ENCODE results near the gene GDA.
"Not testable (repeated sequence)": the region's sequence is repeated elsewhere in the genome, so short reads cannot be mapped to it uniquely, and the experiment has no call there.

GDA gene

DNA sequence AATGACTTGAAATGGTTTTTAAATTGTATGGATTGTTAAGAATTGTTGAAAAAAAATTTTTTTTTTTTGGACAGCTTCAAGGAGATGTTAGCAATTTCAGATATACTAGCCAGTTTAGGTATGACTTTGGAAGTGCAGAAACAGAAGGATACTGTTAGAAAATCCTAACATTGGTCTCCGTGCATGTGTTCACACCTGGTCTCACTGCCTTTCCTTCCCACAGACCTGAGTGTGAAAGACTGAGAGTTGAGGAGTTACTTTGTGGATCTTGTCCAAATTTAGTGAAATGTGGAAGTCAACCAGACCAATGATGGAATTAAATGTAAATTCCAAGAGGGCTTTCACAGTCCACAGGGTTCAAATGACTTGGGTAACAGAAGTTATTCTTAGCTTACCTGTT is 102.3 kb downstream of the GDA start:
- no peaks in the 10 kb centered on the region for H3K4me1 ChIP-seq (ENCODE audit: control insufficient read depth, insufficient read depth, low read length)
- H3K9me3 ChIP-seq (ENCODE audit: control insufficient read depth in 2 of 2, low read length in 2 of 2): no peaks in the 10 kb centered on the region
- H3K36me3 ChIP-seq (ENCODE audit: control insufficient read depth in 2 of 2, insufficient read depth in 2 of 2, low read length in 2 of 2): no peaks in the 10 kb centered on the region
- H3K4me3 ChIP-seq (ENCODE audit: low read length in 2 of 2): no peak overlapping the region
- H3K27me3 ChIP-seq (ENCODE audit: control insufficient read depth in 1 of 2, insufficient read depth in 2 of 2, low read length in 2 of 2): no peaks in the 10 kb centered on the region
- H3K27ac ChIP-seq (ENCODE audit: low read length): no peak overlapping the region
- no peak overlapping the region for H3K9ac ChIP-seq (ENCODE audit: low read length in 2 of 2)

DNA sequence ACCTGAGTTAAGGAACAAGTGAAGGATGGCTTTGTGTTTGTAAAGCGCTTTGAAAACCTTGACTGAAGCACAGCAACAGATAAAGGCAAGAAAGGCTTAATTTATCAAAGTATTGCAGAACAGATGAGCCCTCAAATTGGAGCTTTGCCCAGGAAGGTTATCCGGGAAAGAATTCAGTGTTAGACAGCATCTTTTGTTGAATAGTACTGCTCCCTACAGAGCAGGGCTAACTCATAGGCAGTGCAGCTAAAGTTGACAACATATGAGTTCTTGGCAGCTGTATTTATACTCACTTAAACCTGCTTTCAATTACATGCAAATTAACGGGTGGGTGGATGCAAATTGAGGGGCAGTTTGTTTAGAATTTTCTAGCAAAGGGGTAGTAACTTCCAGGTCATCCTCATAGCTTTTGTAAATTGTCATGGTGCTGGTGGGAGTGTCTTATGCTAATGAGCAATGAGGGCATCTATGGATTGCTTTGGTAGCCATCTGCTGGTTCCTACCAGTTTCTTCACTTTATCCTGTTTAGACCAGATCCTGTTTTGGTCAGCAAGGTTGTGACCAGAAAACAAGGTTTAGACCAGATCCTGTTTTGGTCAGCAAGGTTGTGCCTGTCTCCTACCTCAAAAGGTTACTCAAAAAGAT is 105.8 kb downstream of the GDA start:
- Histone ChIP-seq H3K4me3 (ENCODE audit: low read length in 2 of 2) (no peak overlapping the region), H3K27ac (ENCODE audit: low read length) (no peak overlapping the region), H3K9me3 (ENCODE audit: control insufficient read depth in 2 of 2, low read length in 2 of 2) (no peaks in the 10 kb centered on the region), H3K27me3 (ENCODE audit: control insufficient read depth in 1 of 2, insufficient read depth in 2 of 2, low read length in 2 of 2) (peaks cover 0 to 4% of the 10 kb centered on the region in 2 donors), H3K9ac (ENCODE audit: low read length in 2 of 2) (no peak overlapping the region), H3K36me3 (ENCODE audit: control insufficient read depth in 2 of 2, insufficient read depth in 2 of 2, low read length in 2 of 2) (no peaks in the 10 kb centered on the region), H3K4me1 (ENCODE audit: control insufficient read depth, insufficient read depth, low read length) (no peaks in the 10 kb centered on the region)

DNA sequence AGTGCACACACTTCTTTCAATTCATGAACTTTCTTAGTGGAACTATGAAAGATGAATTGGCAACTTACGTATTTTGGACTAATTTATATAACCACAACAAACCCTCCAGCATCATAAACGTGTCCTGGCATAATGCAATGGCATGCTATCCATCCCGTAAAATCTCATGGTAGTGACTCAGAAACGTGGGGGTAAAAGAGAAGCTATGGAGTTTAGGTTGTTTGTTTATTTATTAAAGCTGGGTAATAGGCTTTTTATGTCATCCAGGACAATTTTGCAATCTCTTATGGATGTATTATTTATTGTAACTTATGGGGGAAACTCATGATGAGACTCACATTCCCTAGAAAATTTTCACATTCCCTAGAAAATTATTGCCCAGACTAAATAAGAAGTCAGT is 106.3 kb downstream of the GDA start:
- no peak overlapping the region for H3K27ac ChIP-seq (ENCODE audit: low read length)
- H3K27me3 ChIP-seq (ENCODE audit: control insufficient read depth in 1 of 2, insufficient read depth in 2 of 2, low read length in 2 of 2): peaks cover 0 to 4% of the 10 kb centered on the region in 2 donors
- H3K9ac ChIP-seq (ENCODE audit: low read length in 2 of 2): no peak overlapping the region
- H3K4me1 ChIP-seq (ENCODE audit: control insufficient read depth, insufficient read depth, low read length): no peaks in the 10 kb centered on the region
- no peak overlapping the region for H3K4me3 ChIP-seq (ENCODE audit: low read length in 2 of 2)
- H3K36me3 ChIP-seq (ENCODE audit: control insufficient read depth in 2 of 2, insufficient read depth in 2 of 2, low read length in 2 of 2): no peaks in the 10 kb centered on the region
- no peaks in the 10 kb centered on the region for H3K9me3 ChIP-seq (ENCODE audit: control insufficient read depth in 2 of 2, low read length in 2 of 2)

DNA sequence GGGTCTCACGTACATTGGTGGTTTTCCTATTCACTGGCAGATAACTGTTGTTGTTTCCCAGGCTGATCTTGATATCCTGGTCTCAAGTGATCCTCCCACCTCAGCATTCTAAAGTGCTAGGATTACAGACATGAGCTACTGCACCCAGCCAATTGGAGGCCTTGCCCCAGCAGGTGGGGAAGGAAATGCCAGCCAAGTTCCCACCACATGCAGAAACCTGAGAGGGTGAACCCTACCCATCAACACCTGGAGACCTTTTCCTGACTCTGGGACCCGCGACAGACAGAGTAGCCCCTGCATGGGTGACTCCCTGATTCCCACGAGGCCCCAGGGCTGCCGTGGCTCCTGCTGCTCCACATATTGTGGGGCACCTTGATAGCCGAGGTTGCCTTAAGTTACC is 107.7 kb downstream of the GDA start:
- H3K9me3 ChIP-seq (ENCODE audit: control insufficient read depth in 2 of 2, low read length in 2 of 2): no peaks in the 10 kb centered on the region
- H3K36me3 ChIP-seq (ENCODE audit: control insufficient read depth in 2 of 2, insufficient read depth in 2 of 2, low read length in 2 of 2): no peaks in the 10 kb centered on the region
- H3K27ac ChIP-seq (ENCODE audit: low read length): no peak overlapping the region
- no peaks in the 10 kb centered on the region for H3K4me1 ChIP-seq (ENCODE audit: control insufficient read depth, insufficient read depth, low read length)
- H3K9ac ChIP-seq (ENCODE audit: low read length in 2 of 2): no peak overlapping the region
- H3K27me3 ChIP-seq (ENCODE audit: control insufficient read depth in 1 of 2, insufficient read depth in 2 of 2, low read length in 2 of 2): peaks cover 0 to 4% of the 10 kb centered on the region in 2 donors
- H3K4me3 ChIP-seq (ENCODE audit: low read length in 2 of 2): no peak overlapping the region

DNA sequence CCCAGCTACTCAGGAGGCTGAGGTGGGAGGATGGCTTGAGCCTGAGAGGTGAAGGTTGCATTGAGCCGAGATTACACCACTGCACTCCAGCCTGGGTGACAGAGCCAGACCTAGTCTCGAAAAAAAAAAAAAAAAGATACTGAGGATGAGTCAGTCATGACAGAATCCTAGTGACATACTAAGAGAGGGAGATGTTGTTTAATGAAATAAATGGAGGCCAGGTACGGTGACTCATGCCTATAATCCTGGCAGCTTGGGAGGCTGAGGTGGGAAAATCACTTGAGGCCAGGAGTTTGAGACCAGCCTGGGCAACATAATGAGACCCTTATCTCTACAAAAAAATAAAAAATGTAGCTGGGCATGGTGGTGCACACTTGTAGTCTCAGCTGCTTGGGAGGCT is 108.6 kb downstream of the GDA start:
- no peak overlapping the region for H3K4me3 ChIP-seq (ENCODE audit: low read length in 2 of 2)
- no peaks in the 10 kb centered on the region for H3K36me3 ChIP-seq (ENCODE audit: control insufficient read depth in 2 of 2, insufficient read depth in 2 of 2, low read length in 2 of 2)
- H3K4me1 ChIP-seq (ENCODE audit: control insufficient read depth, insufficient read depth, low read length): no peaks in the 10 kb centered on the region
- H3K27ac ChIP-seq (ENCODE audit: low read length): no peak overlapping the region
- no peak overlapping the region for H3K9ac ChIP-seq (ENCODE audit: low read length in 2 of 2)
- no peaks in the 10 kb centered on the region for H3K9me3 ChIP-seq (ENCODE audit: control insufficient read depth in 2 of 2, low read length in 2 of 2)
- H3K27me3 ChIP-seq (ENCODE audit: control insufficient read depth in 1 of 2, insufficient read depth in 2 of 2, low read length in 2 of 2): peaks cover 0 to 4% of the 10 kb centered on the region in 2 donors

DNA sequence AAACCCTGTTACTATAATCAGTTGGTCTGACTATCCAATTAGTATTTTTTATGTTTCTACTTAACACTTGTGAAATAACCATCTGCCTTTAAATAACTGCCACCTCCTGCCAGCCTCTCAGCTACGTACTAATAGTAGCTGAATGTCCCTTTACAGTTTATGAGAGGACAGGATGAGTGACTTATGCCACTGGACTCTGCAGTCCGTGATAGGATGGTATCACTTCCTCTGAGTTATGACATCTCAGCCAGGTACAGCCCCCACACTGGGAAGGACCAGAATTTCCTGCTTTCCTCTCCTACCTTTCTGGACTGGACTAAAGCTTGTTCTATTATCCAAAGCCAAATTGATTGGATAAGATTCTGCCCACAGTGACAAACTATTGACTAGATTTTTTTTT is 112.8 kb downstream of the GDA start:
- H3K9me3 ChIP-seq (ENCODE audit: control insufficient read depth in 2 of 2, low read length in 2 of 2): no peaks in the 10 kb centered on the region
- H3K4me1 ChIP-seq (ENCODE audit: control insufficient read depth, insufficient read depth, low read length): no peaks in the 10 kb centered on the region
- no peak overlapping the region for H3K4me3 ChIP-seq (ENCODE audit: low read length in 2 of 2)
- H3K27ac ChIP-seq (ENCODE audit: low read length): no peak overlapping the region
- no peaks in the 10 kb centered on the region for H3K36me3 ChIP-seq (ENCODE audit: control insufficient read depth in 2 of 2, insufficient read depth in 2 of 2, low read length in 2 of 2)
- H3K9ac ChIP-seq (ENCODE audit: low read length in 2 of 2): no peak overlapping the region
- H3K27me3 ChIP-seq (ENCODE audit: control insufficient read depth in 1 of 2, insufficient read depth in 2 of 2, low read length in 2 of 2): peaks cover 0 to 4% of the 10 kb centered on the region in 2 donors

DNA sequence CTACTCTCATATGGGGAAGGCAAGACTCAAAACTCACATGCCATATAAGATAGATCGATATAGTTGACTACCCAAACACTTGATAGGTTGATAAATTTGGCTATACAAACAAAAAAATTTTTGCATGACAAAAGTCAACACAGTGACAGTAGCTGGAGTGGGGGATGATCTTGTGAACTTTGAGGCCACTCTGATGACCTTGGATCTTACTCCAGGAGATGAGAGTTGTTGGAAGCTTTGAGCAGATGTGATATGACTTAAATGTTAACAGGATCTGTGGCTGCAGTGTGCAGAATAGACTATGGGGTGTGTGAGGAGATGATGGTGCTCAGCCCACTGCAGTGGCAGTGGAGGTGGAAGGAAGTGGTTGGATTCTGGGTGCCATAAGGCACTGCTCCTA is 114.3 kb downstream of the GDA start:
- no peak overlapping the region for H3K27ac ChIP-seq (ENCODE audit: low read length)
- no peak overlapping the region for H3K9ac ChIP-seq (ENCODE audit: low read length in 2 of 2)
- no peak overlapping the region for H3K4me3 ChIP-seq (ENCODE audit: low read length in 2 of 2)
- H3K36me3 ChIP-seq (ENCODE audit: control insufficient read depth in 2 of 2, insufficient read depth in 2 of 2, low read length in 2 of 2): no peaks in the 10 kb centered on the region
- H3K4me1 ChIP-seq (ENCODE audit: control insufficient read depth, insufficient read depth, low read length): no peaks in the 10 kb centered on the region
- peaks cover 0 to 2% of the 10 kb centered on the region in 2 donors for H3K27me3 ChIP-seq (ENCODE audit: control insufficient read depth in 1 of 2, insufficient read depth in 2 of 2, low read length in 2 of 2)
- H3K9me3 ChIP-seq (ENCODE audit: control insufficient read depth in 2 of 2, low read length in 2 of 2): no peaks in the 10 kb centered on the region

DNA sequence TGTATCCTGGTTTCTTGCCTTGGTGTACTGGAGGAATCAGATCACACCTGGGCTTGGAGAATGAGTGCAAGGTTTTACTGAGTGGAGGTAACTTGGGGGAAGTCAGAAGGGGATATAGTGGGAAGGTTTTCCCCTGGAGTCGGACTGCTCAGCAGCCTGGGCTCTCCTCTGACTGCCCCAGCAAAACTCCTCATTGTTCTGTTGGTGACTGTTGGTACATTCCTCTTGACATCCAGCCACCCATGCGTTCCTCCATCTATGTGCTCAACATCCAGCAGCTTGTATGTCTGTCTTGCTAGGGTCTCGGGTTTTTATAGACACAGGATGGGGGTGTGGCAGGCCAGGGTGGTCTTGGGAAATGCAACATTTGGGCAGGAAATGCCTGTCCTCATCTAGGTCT is 119.7 kb downstream of the GDA start:
- Histone ChIP-seq H3K4me3 (ENCODE audit: low read length in 2 of 2) (no peak overlapping the region), H3K36me3 (ENCODE audit: control insufficient read depth in 2 of 2, insufficient read depth in 2 of 2, low read length in 2 of 2) (no peaks in the 10 kb centered on the region), H3K9me3 (ENCODE audit: control insufficient read depth in 2 of 2, low read length in 2 of 2) (no peaks in the 10 kb centered on the region), H3K4me1 (ENCODE audit: control insufficient read depth, insufficient read depth, low read length) (no peaks in the 10 kb centered on the region), H3K9ac (ENCODE audit: low read length in 2 of 2) (no peak overlapping the region), H3K27ac (ENCODE audit: low read length) (no peak overlapping the region), H3K27me3 (ENCODE audit: control insufficient read depth in 1 of 2, insufficient read depth in 2 of 2, low read length in 2 of 2) (no peaks in the 10 kb centered on the region)

DNA sequence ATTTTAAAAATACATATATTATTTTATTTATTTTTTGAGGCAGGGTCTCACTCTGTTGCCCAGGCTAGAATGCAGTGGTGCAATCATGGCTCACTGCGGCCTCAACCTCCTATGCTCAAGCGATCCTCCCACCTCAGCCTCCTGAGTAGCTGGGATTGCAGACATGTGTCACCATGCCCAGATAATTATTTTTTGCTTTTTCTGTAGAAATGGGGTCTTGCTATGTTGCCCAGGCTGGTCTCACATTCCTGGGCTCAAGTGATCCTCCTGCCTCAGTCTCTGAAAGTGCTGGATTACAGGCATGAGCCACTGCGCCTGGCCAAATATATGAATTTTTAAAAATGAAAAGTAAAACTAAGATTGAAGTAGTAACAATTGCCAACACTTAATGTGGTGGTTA is 121.1 kb downstream of the GDA start:
- H3K4me3 ChIP-seq (ENCODE audit: low read length in 2 of 2); H3K9ac ChIP-seq (ENCODE audit: low read length in 2 of 2); H3K27ac ChIP-seq (ENCODE audit: low read length); H3K36me3 ChIP-seq (ENCODE audit: control insufficient read depth in 2 of 2, insufficient read depth in 2 of 2, low read length in 2 of 2); H3K9me3 ChIP-seq (ENCODE audit: control insufficient read depth in 2 of 2, low read length in 2 of 2); H3K4me1 ChIP-seq (ENCODE audit: control insufficient read depth, insufficient read depth, low read length); H3K27me3 ChIP-seq (ENCODE audit: control insufficient read depth in 1 of 2, insufficient read depth in 2 of 2, low read length in 2 of 2): not testable (repeated sequence)

DNA sequence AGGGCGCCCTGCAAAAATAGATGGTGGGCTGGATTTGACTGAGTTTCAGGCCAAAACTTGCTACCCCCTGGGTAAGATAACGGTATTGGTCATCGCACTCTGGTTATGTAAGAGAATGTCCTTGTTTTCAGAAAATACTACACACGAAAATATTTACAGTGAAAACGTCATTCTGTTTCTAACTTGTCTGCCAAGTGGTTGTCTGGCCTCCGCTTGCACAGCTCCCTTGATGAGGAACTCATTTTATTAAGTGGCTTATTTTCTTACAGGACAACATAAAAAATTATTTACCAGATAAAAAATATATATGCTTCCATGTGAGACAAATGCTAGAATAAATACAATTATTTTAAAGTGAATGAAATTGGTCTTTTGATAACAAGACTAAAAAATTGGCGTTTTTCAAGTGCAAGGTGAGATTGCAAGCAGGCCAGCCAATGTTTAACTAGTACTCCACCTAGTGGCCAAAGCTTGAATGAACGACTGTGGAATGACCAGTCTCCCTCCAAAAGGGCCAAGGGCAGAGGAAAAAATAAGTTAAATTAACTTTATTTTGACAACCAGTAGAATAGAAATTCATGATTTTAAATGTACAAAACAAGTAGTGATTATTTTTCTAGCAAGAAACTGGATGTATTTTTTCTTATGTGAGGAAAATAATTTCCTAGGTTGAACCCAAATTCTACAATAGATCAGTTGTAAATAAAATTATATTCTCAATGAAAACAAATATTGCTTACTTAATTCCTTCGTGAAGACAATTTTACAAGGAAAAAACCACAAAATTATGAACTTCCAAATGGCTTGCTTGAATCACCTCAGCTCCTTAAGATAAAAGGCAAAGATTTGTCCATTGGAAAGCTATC is 122.6 kb downstream of the GDA start:
- Histone ChIP-seq H3K9me3 (ENCODE audit: control insufficient read depth in 2 of 2, low read length in 2 of 2) (no peaks in the 10 kb centered on the region), H3K27ac (ENCODE audit: low read length) (no peak overlapping the region)

DNA sequence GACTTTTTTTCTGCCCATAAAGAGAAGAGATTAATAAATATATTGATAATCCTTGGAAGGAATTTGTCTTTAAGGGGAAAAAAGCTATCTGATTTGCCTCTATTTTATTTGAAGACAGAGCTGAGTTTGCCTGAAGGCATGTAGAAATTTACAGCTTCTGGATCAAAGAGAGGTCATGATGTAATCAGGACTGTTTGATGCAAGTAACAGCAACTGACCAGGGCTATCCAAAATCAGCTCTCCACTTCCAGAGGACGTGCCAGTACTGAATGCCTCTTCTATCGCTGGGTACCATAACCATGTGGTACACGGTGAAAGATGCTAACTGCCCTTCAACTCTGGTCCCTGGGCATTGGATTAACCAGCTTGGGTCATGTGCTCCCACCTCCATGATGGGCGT is 125.2 kb downstream of the GDA start:
- Histone ChIP-seq H3K4me1 (ENCODE audit: control insufficient read depth, insufficient read depth, low read length) (no peaks in the 10 kb centered on the region), H3K27me3 (ENCODE audit: control insufficient read depth in 1 of 2, insufficient read depth in 2 of 2, low read length in 2 of 2) (no peaks in the 10 kb centered on the region), H3K27ac (ENCODE audit: low read length) (no peak overlapping the region), H3K9ac (ENCODE audit: low read length in 2 of 2) (no peak overlapping the region), H3K36me3 (ENCODE audit: control insufficient read depth in 2 of 2, insufficient read depth in 2 of 2, low read length in 2 of 2) (no peaks in the 10 kb centered on the region), H3K4me3 (ENCODE audit: low read length in 2 of 2) (no peak overlapping the region), H3K9me3 (ENCODE audit: control insufficient read depth in 2 of 2, low read length in 2 of 2) (no peaks in the 10 kb centered on the region)

More for the DNA sequence above, 122.6 kb downstream of the GDA start:
- no peak overlapping the region for H3K9ac ChIP-seq (ENCODE audit: low read length in 2 of 2)
- H3K27me3 ChIP-seq (ENCODE audit: control insufficient read depth in 1 of 2, insufficient read depth in 2 of 2, low read length in 2 of 2): no peaks in the 10 kb centered on the region
- no peaks in the 10 kb centered on the region for H3K4me1 ChIP-seq (ENCODE audit: control insufficient read depth, insufficient read depth, low read length)
- no peaks in the 10 kb centered on the region for H3K36me3 ChIP-seq (ENCODE audit: control insufficient read depth in 2 of 2, insufficient read depth in 2 of 2, low read length in 2 of 2)
- no peak overlapping the region for H3K4me3 ChIP-seq (ENCODE audit: low read length in 2 of 2)

Measured in stomach smooth muscle (tissue), 2 donors.